HG02884 (cell line): ENCODE results near the gene SFXN5.

Experiments used
- ATAC-seq: cut with Tn5 transposase; IDR thresholded peaks from one replicate; pipeline ENCODE4 v1.9.1; 2021; ENCODE audit warnings: mild to moderate bottlenecking, moderate library complexity; ENCODE audit not compliant: unreplicated experiment

Gene SFXN5

DNA sequence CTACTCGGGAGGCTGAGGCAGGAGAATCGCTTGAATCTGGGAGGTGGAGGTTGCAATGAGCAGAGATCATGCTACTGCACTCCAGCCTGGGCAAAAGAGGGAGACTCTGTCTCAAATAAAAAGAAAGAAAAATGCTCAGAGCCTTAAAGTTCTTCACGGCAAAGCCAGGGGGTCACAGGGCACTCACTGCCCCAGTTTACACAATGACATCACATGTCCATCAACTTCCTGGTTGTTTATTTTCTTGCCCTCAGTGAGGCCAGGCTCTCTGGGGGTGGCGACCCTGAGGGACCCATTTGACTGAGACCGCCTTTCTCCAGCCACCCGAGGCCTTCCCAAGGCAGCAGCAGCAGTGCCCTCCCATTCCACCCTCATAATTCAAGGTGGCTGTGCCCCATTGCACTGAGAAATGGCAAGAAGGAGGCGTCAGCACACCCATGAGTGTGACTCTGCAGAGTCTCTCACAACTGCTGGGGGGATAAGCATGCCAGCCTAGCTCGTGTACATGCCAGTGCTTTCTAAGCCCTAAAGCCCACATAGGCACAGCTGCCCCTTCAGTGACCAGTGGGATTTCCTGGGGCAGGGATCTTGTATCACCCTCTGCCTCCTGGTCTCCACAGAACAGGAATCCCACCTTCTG is 50.0 kb downstream of the SFXN5 start:
- no peak for ATAC-seq

DNA sequence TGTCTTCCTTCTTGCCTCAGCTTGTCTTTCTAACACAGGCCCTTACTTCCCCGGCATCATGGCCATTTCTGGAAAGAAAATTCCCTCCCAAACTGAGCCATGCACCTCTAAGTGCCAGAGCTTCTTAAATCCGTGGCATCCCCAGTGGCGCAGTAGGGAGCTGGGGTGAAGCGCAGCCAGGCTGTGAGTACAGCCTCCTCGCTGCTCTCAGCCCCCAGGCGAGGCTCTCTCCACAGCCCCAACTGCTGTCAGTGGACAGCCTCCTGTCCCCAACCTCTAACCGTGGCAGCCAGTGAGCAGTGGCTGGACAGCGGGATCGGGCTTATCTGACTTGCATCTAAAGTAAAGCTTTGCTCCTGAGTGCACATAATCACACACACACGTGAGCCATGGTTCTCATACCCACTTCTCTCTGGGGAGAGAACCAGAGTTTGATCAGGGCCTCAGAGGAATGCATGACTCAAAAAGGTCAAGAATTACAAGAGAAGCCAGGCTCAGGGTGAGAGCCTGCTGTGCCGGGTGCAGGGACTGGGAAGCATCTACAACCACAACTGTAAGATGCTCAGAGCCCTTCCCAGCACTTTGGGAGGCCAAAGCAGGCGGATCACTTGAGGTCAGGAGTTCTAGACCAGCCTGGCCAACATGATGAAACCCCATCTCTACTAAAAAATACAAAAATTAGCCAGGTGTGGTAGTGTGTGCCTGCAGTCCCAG is 50.7 kb downstream of the SFXN5 start:
- no peak for ATAC-seq

DNA sequence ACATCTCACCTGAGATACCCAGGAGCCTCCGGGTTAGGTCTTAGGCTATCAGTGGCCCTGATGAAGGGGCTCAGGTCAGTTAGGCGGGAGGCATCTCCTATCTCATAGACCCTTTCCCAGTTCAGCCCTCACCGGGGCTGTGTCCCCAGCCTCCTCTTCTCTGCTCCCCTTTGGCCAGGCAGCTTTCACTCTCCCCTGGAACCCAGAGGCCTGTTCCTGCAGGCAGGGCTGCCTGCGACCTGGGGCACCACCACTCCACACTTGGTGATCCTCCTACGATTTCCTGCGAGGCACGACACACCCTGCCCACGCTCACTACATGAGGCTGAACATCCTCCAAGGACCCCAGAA is 51.2 kb downstream of the SFXN5 start:
- ATAC-seq, result no peak

DNA sequence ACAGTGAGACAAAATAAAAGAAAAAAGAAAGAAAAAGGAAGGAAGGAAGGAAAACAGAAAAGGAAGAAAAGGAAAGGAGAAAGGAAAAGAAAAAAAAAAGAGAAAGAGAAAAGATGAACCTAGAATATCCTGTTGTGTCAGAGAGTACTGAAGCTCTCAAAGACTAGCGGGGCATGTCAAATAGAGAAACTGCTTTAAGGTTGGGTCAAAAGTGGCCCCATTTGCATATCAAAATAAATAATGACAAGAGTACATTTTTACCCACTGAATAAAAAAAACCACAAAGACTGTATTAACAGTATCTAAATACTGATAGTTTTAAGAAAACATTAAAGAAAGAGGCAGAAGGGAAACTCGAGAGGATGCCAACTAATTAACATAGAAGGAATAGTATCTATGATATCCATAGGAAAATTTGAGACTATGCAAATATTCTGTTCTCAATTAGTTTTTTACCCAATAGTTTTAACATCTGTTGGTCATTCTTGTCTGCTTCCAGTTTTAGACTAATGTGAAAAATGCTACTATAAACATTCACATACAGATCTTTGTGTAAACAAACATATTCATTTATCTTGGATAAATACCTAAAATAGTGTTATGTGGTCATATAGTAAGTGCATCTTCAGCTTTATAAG is 53.2 kb downstream of the SFXN5 start:
- ATAC-seq, result no peak

DNA sequence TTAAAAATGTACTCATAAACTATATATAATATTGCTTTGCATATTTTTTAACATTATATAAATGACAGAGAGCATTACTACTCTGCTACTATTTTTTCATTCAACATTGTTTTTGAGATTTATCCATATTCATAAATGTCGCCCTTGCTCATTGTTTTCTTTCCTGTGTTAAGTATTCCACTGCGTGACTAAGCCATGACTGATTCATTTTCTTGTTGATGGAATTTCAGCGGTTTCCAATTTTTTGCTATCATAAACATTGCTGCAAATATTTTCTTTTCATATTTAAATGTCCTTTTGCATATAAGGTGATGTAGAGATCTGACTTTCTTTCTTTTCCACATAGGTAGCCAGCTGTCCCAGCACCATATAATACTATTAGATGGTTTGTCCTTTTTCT is 57.6 kb downstream of the SFXN5 start:
- no peak for ATAC-seq

DNA sequence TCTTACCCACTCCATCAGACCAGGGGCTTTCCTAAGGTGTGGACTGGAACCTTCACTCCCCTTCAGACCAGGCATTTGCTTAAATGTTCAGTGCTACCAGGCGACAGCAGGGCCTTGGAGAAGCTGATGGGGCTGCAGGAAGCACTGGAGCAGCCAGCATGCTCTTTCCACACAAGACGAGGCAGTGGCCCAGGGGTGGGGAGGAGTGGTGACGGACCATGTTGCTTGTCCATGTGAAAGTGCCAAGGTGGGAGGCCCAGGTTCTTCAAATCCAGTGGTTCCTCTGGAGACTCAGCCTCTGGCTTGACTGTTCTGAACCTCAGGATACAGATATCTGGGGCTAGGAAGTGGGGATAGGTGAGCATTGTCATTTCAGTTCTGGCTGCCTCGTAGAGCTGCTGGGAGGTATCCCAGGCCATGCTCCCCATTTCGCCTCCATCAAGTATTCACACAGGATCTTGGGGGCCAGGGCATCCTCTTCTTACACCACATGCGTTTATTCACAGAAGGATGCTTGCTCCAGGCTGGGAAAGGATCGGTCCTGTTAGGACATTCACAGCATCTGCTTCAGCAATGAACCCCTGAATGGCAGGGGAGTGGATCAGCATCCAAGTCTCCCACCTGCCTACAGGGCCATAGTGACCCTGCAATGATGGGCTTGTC is 62.2 kb downstream of the SFXN5 start:
- no peak for ATAC-seq

DNA sequence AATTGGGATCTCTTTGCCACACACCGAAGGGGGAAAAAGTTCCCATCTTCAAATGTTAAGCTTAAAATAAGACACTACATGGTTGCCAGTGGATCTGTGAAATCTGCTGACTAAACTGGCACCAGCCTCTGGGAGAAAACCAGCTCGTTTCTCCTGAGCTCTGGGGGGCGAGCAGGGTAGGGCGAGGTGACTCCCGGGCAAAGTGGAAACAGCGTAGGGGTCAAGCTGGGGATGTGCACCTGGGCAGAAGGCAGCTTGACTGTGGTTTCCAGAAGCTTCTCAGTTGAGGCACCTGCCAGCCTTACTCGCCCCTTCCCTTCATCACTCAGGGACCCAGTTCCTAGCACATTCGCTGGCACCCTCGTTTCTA is 62.8 kb downstream of the SFXN5 start:
- ATAC-seq, result no peak

DNA sequence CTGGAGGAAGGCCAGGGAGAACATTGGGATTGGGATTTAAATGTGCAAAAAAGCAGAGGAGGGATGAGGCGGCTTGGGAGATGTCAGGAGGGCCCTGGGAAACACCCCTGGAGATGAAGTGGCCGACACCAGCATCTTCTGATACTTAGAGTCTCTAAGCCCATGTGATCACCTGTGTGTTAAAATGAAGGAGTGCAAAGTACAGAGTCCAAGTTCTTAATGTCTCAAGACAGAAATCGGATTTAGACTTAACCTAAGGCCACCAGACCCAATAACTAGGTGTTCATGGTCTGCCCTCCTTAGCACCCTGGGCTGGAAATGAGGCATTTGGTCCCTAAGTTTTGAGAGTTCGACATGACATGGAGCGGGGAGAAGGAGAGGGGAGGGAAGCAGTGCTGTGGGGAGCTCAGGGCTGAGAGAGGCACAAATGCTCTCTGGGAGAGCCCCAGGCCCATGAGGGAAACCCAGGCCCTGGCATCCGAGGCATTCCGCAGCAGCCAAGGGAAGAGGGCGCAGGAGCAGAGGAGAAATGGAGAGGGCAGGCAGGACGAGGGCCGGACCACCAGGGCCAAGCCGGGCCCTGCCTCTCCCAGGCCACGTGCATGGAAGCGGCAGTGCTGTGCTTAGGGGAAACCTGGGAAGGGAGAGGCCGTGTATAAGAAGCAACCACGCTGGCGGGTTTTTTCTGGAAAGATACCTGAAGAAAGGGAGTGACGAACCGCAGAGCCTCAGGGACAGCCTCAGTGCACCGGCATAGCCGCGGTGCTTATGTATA is 63.3 kb downstream of the SFXN5 start:
- no peak for ATAC-seq

DNA sequence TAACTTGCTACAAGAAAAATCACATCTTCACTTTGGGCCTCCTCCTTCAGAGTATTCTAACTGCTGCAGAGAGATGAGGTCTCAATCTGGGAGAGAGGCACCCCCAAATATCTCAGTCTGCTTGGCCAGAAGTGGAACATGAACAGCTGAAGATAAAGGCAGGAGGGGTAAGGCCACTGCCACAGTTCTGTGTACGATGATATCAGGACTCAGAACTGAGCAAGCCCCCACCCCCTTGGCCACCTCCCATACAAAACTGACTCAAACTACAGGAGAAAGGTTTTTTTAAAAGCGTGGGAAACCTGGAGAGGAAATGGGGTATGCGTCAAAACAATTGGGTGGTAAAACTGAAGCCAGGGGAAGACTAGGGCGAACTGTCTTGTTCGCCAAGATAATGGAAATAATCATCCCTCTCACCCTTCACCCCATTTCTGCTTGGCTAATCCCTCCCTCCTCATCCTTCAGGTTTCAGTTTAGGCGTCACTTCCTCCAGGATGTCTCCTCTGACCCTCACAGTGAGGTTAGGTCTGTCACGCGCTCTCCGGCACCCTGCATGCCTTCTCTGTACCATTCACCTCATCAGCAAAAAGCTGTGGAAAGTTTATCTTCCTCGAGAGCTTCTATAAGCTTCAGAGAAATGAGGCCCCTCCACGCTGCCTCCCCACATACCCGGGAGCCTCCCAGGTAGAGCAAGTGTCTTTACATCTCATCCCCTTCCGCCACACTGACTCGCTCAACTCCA is 64.4 kb downstream of the SFXN5 start:
- no peak for ATAC-seq

DNA sequence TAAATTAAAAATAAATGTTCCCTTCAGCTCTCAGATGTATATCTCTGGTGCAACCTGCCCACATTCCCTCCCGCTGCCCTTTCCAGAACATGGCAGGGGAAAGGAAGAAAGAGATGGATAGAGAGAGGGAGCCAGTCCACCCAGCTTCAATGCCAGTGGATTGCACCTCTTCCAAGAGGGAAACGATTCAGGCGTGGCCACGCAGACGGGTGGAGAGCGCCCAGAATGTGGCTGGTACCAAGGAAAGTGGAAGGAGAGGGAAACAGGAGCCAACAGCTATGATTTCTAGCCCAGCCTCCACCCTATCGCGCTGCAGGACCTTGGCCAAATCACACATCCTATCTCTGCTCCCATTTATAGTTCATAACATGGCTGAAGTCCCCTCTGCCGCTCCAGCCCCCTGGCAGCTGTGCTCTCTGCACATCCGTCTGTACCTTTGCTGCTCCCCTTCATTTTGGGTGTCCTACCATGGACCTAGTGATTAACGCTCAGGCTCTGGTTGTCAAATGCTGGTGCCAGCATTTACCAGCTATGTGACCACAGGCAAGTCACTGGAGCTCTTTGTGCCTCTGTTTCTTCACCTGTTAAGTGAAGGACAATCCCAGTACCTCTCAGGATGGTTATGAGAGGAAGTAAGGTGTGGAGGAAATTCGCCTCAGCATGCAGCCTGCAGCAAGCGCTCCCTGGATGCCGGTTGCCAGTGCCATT is 66.5 kb downstream of the SFXN5 start:
- ATAC-seq, result no peak

DNA sequence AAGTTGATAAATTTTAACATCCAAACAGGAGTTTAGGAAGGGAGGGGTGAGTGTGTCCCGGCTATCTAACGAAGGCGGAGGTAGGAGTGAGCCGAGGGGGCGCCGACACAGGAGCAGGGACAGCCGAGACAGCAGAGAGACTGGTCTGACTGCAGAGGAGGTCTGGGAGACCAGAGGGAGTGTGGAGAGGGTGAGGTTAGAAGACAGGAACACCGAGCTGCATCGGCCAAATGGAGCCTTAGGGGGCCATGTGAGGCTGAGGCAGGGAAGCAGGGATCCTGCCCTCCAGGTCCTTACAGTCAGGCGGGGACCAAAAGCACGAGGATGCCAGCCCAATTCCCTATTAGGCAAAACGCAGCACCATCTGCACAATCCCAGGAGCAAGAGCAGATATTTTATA is 67.0 kb downstream of the SFXN5 start:
- no peak for ATAC-seq

DNA sequence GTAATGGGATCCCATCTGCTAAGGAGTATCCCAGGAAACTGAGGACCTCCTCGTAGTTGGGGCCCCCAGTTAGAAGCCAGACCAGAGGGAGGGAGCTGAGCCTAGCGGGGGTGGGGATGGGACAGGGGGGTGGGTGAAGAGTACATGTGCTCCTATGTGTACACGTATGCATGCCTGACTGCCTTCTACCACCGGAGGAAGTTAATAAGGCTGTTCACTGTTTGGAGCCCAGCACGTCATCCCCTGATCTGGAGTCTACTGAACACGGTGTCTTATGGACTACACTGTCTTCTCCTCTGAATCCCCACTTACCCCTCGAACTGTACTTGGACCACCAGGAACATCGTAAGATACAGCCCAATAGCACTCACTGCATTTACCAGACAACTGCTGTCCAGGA is 68.5 kb downstream of the SFXN5 start:
- ATAC-seq, result no peak

DNA sequence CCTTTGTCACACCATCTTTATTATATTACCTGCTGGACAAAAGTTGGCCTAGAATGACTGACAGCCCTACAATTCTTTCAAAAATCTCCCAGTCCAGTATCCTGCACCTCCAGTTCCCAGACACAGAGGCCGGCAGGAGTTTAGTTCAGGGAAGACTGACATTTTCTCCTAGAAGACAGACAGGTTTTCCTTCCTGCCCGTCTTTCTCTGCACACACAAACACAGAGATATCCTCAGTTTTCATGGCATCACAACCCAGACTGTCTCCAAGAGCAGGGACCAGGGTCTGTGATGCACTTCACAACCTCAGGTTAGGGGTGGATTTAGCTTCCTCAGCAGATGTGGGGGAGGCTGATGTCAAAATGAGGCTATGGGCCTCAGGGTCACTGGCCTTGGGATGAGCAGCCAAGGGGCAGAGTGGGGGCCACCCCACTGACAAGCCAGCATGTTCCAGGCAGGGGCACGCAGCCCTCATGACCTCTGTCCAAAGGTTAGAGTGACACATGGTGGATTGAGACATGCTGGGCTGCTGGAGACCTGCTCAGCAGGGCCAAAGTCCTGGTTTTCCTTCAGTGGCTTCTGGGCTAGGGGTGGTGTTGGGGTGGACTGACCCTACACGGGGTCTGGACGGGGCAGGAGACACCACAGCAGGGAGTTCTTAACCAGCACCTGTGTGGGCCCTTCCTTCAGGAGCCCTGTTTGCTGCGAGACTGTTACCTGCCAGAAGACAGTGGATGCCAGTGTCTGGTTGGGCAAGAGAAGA is 70.5 kb downstream of the SFXN5 start:
- ATAC-seq, result no peak

DNA sequence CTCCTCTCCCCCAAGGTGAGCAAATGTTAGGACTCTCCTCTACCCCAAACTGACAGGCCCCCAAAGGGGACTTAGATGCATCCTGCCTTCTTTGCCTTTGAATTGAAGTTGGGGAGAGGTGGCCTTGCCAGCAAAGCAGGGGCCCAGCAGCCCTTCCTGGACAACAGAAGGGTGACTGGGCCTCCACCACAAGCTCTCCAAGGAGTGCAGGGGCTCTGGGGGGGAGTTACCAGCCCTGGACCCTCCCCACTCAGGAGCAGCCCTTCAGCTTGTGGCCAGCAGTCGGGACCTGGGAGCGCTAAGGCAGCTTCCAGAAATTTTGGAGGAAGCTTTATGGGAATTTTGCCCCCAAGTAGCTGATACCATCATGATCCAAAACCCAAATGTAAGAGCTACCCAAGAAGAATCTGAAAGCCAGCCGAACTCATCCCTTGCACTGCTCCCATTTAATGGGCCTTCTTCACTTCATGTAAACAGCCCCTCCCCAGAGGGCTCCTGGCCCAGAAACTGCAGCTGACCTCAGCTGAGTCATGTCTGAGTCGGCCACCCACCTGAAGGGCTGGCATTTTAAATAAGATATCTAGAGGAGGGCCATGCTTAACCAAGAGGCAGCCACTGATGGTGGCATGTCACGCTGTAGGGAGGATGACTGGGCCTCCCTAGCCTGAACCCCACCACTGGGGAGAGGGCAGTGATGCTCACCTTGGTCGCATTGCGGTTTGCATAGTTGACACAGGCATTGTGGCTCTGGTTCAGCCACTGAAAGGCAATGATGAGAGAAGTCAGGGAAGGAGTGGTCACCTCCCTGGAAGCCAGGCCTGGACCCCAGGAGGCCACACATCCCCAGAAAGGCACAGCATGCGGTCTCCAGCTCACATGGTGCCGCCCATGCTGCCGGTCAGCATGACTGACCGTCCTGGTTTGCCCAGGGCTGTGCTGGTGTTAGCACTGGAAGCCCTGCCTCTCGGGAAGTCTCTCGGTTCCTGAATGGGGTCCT is 71.5 kb downstream of the SFXN5 start:
- ATAC-seq, result no peak

DNA sequence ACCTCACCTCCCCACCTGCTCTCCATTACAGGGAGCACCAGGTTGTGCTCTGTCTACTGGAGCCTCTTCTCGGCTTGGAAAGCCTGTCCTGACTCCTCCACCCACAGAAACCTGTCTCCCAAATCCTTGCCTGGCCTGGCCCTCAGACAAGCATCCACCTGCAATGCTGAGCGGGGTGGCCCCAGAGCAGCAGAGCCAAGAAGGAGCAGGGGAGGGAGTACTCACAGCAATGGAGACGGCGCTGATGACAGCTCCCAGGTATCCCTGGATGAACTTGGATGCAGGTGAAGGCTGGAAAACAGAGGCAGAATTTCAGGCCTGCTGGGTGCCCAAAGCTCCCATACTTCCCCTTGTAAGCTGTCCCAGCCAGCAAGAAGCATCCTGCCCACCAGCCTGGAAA is 72.8 kb downstream of the SFXN5 start:
- no peak for ATAC-seq

DNA sequence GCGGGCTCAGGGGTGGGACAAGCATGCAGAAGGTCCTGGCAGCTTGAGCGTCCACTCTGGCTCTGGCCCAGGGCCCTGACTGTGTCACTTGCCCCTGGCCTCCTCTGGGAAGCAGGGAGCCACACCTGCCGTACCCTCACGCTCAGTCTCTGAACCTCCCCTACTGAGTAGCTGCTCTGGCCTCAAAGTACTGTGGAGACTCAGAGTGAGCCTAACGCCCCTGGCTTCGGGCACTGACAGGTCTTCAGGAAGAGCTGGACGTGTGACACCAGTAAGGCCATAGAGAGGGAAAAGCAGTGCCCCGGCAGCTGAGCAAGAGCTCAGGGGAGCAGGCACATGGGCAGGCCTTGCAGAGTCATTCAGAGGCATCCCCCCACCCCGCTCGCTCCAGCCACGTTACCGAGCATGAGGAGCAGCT is 73.3 kb downstream of the SFXN5 start:
- no peak for ATAC-seq

DNA sequence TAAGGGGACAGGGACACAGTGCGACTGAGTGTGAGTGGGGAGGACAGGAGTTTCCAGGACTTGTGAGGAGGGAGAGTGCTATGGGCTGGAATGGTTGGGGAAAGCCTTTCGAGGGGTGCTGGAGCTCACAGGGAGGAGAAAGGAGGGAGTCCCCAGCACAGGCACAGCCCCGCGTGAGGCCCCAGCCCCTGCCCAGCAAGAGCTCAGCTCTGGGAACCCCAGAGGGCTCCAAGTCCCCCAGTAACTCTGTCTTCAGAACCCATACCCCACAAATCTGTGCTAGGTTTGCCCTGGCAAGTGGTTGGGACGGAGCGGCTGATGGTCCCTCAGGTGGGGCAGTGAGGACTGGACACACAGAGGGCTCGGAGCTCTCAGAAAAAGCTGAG is 75.4 kb downstream of the SFXN5 start:
- no peak for ATAC-seq
